GM19455 (cell line): ENCODE measurements around the gene CAPN1.
"Not testable (repeated sequence)": the region's sequence is repeated elsewhere in the genome, so short reads cannot be mapped to it uniquely, and the experiment has no call there.

ENCODE experiments used
- ATAC-seq: cut with Tn5 transposase; IDR thresholded peaks from one replicate; pipeline ENCODE4 v1.9.1; 2021; ENCODE audit not compliant: unreplicated experiment

Gene CAPN1

GRCh38 chr11:65215441-65216076 is 33.8 kb downstream of the CAPN1 start:
- no peak for ATAC-seq

- no peak for ATAC-seq
Observed at GRCh38 chr11:65216830-65217229, 35.1 kb downstream of the CAPN1 start.

GRCh38 chr11:65217441-65218423 is 36.0 kb downstream of the CAPN1 start:
- no peak for ATAC-seq

GRCh38 chr11:65218446-65218845 is 36.7 kb downstream of the CAPN1 start:
- ATAC-seq, result no peak

GRCh38 chr11:65219930-65220213 is 38.1 kb downstream of the CAPN1 start:
- no peak for ATAC-seq

GRCh38 chr11:65221026-65221425 is 39.3 kb downstream of the CAPN1 start:
- no peak for ATAC-seq

GRCh38 chr11:65223011-65223410 is 41.3 kb downstream of the CAPN1 start:
- no peak for ATAC-seq

GRCh38 chr11:65224930-65225278 is 43.2 kb downstream of the CAPN1 start:
- ATAC-seq, result no peak

GRCh38 chr11:65225279-65226102 is 43.8 kb downstream of the CAPN1 start:
- ATAC-seq, result no peak

GRCh38 chr11:65226103-65226442 is 44.3 kb downstream of the CAPN1 start:
- ATAC-seq, result no peak

- no peak for ATAC-seq
Observed at GRCh38 chr11:65227879-65228278, 46.2 kb downstream of the CAPN1 start.

GRCh38 chr11:65236194-65237059 is 54.7 kb downstream of the CAPN1 start:
- no peak for ATAC-seq

- ATAC-seq, result not testable (repeated sequence)
Observed at GRCh38 chr11:65238302-65238701, 56.6 kb downstream of the CAPN1 start.

- no peak for ATAC-seq
Observed at GRCh38 chr11:65241134-65241533, 59.4 kb downstream of the CAPN1 start.

GRCh38 chr11:65241692-65242091 is 60.0 kb downstream of the CAPN1 start:
- ATAC-seq, result no peak

- no peak for ATAC-seq
Observed at GRCh38 chr11:65242389-65242788, 60.7 kb downstream of the CAPN1 start.

GRCh38 chr11:65243797-65244196 is 62.1 kb downstream of the CAPN1 start:
- ATAC-seq, result no peak

GRCh38 chr11:65245046-65245445 is 63.3 kb downstream of the CAPN1 start:
- not testable (repeated sequence) for ATAC-seq

- ATAC-seq, result no peak
Observed at GRCh38 chr11:65246506-65246905, 64.8 kb downstream of the CAPN1 start.

- ATAC-seq, result not testable (repeated sequence)
Observed at GRCh38 chr11:65248184-65248710, 66.5 kb downstream of the CAPN1 start.

- no peak for ATAC-seq
Observed at GRCh38 chr11:65251476-65251875, 69.7 kb downstream of the CAPN1 start.
